ENCODE results near the gene LGSN.
"Not testable (repeated sequence)": the region's sequence is repeated elsewhere in the genome, so short reads cannot be mapped to it uniquely, and the experiment has no call there.

Gene LGSN

DNA sequence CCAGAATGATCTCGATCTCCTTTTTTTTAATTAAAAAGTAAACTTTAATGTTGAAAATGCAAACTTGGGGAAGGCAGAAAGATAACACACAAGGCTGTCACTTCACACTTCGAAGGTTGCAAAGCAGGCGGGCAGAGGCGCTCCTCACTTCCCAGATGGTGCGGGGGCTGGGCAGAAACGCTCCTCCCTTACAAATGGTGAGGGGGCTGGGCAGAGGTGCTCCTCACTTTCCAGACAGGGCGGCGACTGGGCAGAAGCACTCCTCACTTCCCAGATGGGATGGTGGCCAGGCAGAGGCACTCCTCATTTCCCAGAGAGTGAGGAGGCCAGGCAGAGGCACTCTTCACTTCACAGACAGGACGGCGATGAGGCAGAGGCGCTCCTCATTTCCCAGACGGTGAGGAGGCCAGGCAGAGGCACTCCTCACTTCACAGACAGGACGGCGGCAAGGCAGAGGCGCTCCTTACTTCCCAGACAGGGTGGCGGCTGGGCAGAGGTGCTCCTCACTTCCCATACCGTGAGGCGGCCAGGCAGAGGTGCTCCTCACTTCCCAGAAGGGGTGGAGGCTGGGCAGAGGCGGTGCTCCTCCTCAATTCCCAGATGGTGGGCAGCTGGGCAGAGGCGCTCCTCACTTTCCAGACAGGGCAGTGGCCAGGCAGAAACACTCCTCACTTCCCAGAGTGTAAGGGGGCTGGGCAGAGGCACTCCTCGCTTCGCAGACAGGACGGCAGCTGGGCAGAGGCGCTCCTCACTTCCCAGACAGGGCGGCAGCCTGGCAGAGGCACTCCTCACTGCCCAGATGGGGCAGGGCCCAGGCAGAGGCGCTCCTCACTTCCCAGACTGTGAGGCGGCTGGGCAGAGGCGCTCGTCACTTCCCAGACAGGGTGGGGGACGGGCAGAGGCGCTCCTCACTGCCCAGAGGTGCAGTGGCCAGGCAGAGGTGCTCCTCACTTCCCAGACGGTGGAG, 91.6 kb downstream of the LGSN start:
- not testable (repeated sequence) for DNase-seq

- DNase-seq = not testable (repeated sequence)
These were observed 93.8 kb downstream of the LGSN start for GRCh38 chr6:63225987-63226386.
